Measurements from ENCODE around the gene USH2A. TPM values are rescaled to one million over a fixed set of nuclear protein-coding genes. Genes with fewer than 3 reads are reported as not detected.

USH2A gene
- polyA plus RNA-seq, 1 of the 3 experiments (the other 2 are of a cell fraction) = under 0.01 TPM

GRCh38 chr1:216064643-216065042 is 358.6 kb downstream of the USH2A start:
- TF ChIP-seq JUND (IDR thresholded peaks at IDR 0.05) (no peak), YY1 (IDR thresholded peaks at IDR 0.05; ENCODE audit: low read depth) (no peak), USF1 (IDR thresholded peaks at IDR 0.05; ENCODE audit: borderline replicate concordance, low read depth) (no peak), POLR2AphosphoS5 (IDR thresholded peaks at IDR 0.05; ENCODE audit: low read depth, low read length) (no peak)
- ChIA-PET CTCF (no interaction called here), POLR2A (no interaction called here)
- H3K4me3 ChIP-seq (ENCODE audit: low read depth in 2 of 2, low read length in 1 of 2) = no peak overlapping the region
- no peaks in the 10 kb centered on the region for H3K36me3 ChIP-seq (replicated peaks in 1 of 2; ENCODE audit: control insufficient read depth in 1 of 2, insufficient read depth in 2 of 2, low read length in 1 of 2)
- no peak overlapping the region for H3K9ac ChIP-seq
- no peaks in the 10 kb centered on the region for H3K4me1 ChIP-seq (ENCODE audit: control insufficient read depth in 1 of 2, insufficient read depth in 2 of 2, low read depth in 1 of 2, low read length in 1 of 2)
- no peaks in the 10 kb centered on the region for H3K9me3 ChIP-seq
- no peaks in the 10 kb centered on the region for H3K27me3 ChIP-seq (ENCODE audit: insufficient read depth)
- H2AFZ ChIP-seq (ENCODE audit: low read depth) = no peak overlapping the region
- no peak for DNase-seq
- H4K20me1 ChIP-seq (ENCODE audit: insufficient read depth) = no peaks in the 10 kb centered on the region
- no peak overlapping the region for H3K4me2 ChIP-seq
- no peaks in the 10 kb centered on the region for H3K9me2 ChIP-seq
- no peak overlapping the region for H3K27ac ChIP-seq (ENCODE audit: low read depth in 2 of 2, low read length in 1 of 2)
- H3K79me2 ChIP-seq (ENCODE audit: insufficient read depth) = no peaks in the 10 kb centered on the region
- H3F3A ChIP-seq (replicated peaks; ENCODE audit: insufficient read depth) = no peaks in the 10 kb centered on the region

GRCh38 chr1:216057947-216058346 is 365.3 kb downstream of the USH2A start:
- 73% methylated on average over 4 of the region's 4 CpGs for WGBS (ENCODE audit: low lambda C conversion rate)
- TF ChIP-seq NFIC (IDR thresholded peaks at IDR 0.05; ENCODE audit: borderline replicate concordance) = no peak
- no peak for TF ChIP-seq TCF12 (IDR thresholded peaks at IDR 0.05)
- no peak for TF ChIP-seq EZH2phosphoT487 (IDR thresholded peaks at IDR 0.05; ENCODE audit: borderline replicate concordance, low read depth)
- no peak for TF ChIP-seq MAX (IDR thresholded peaks at IDR 0.05; ENCODE audit: low read depth)
- no peak for TF ChIP-seq POLR2AphosphoS5 (IDR thresholded peaks at IDR 0.05; ENCODE audit: low read depth, low read length)
- no peak for TF ChIP-seq RAD21 (IDR thresholded peaks at IDR 0.05; ENCODE audit: low read length)
- no peak for TF ChIP-seq TEAD4 (IDR thresholded peaks at IDR 0.05; ENCODE audit: borderline replicate concordance, insufficient read depth)
- TF ChIP-seq ZBTB33 (IDR thresholded peaks at IDR 0.05; ENCODE audit: borderline replicate concordance, low read depth) = no peak
- no peak for TF ChIP-seq RFX5 (IDR thresholded peaks at IDR 0.05; ENCODE audit: low read length)
- no peak for TF ChIP-seq ELF1 (IDR thresholded peaks at IDR 0.05)
- no peak for TF ChIP-seq CTCF (IDR thresholded peaks at IDR 0.05)
- TF ChIP-seq GATA2 (CRISPR knock-in tag; IDR thresholded peaks at IDR 0.05) = no peak
- TF ChIP-seq USF2 (IDR thresholded peaks at IDR 0.05; ENCODE audit: borderline replicate concordance, low read depth, low read length) = no peak
- TF ChIP-seq IRF3 (IDR thresholded peaks at IDR 0.05; ENCODE audit: low read depth, low read length) = no peak
- no peak for TF ChIP-seq JUND (IDR thresholded peaks at IDR 0.05)
- TF ChIP-seq REST (IDR thresholded peaks at IDR 0.05; ENCODE audit: low read depth, low read length) = no peak

More at GRCh38 chr1:216057947-216058346, 365.3 kb downstream of the USH2A start:
- DNase-seq = no peak
- Histone ChIP-seq H3K27me3 (ENCODE audit: insufficient read depth) (no peaks in the 10 kb centered on the region), H3F3A (replicated peaks; ENCODE audit: insufficient read depth) (no peaks in the 10 kb centered on the region), H3K4me2 (no peak overlapping the region), H3K9me2 (no peaks in the 10 kb centered on the region), H3K4me3 (ENCODE audit: low read depth in 2 of 2, low read length in 1 of 2) (no peak overlapping the region), H3K9ac (no peak overlapping the region), H2AFZ (ENCODE audit: low read depth) (no peak overlapping the region), H4K20me1 (ENCODE audit: insufficient read depth) (no peaks in the 10 kb centered on the region), H3K79me2 (ENCODE audit: insufficient read depth) (no peaks in the 10 kb centered on the region), H3K36me3 (replicated peaks in 1 of 2; ENCODE audit: control insufficient read depth in 1 of 2, insufficient read depth in 2 of 2, low read length in 1 of 2) (no peaks in the 10 kb centered on the region), H3K4me1 (ENCODE audit: control insufficient read depth in 1 of 2, insufficient read depth in 2 of 2, low read depth in 1 of 2, low read length in 1 of 2) (no peaks in the 10 kb centered on the region; a peak in 1 of 4 replicates), H3K9me3 (no peaks in the 10 kb centered on the region), H3K27ac (ENCODE audit: low read depth in 2 of 2, low read length in 1 of 2) (no peak overlapping the region)
- POLR2A ChIA-PET = no interaction called here
- CTCF ChIA-PET = no interaction called here
